ENCODE data around the gene C9orf57.

Gene C9orf57

GRCh38 chr9:72052122-72052521, 8.3 kb downstream of the C9orf57 start:
- no peak for DNase-seq (ENCODE audit: low read depth)
- H3K4me3 ChIP-seq (ENCODE audit: low read length) = no peak overlapping the region
- no peak for TF ChIP-seq CTCF (IDR thresholded peaks at IDR 0.05; ENCODE audit: insufficient read depth, low read depth, low read length, missing control alignments)

GRCh38 chr9:72048850-72049249, 11.6 kb downstream of the C9orf57 start:
- H3K4me3 ChIP-seq (ENCODE audit: low read length) = no peak overlapping the region
- DNase-seq (ENCODE audit: low read depth) = no peak
- TF ChIP-seq CTCF (IDR thresholded peaks at IDR 0.05; ENCODE audit: insufficient read depth, low read depth, low read length, missing control alignments) = no peak

- no peak for DNase-seq (ENCODE audit: low read depth)
- H3K4me3 ChIP-seq (ENCODE audit: low read length) = no peak overlapping the region
Measured at GRCh38 chr9:72046630-72047456, 13.6 kb downstream of the C9orf57 start.

GRCh38 chr9:72044095-72044494, 16.3 kb downstream of the C9orf57 start:
- no peak for TF ChIP-seq CTCF (IDR thresholded peaks at IDR 0.05; ENCODE audit: insufficient read depth, low read depth, low read length, missing control alignments)
- DNase-seq (ENCODE audit: low read depth) = no peak
- no peak overlapping the region for H3K4me3 ChIP-seq (ENCODE audit: low read length)

More at GRCh38 chr9:72046630-72047456, 13.6 kb downstream of the C9orf57 start:
- no peak for TF ChIP-seq CTCF (IDR thresholded peaks at IDR 0.05; ENCODE audit: insufficient read depth, low read depth, low read length, missing control alignments)

GRCh38 chr9:72043576-72043975, 16.8 kb downstream of the C9orf57 start:
- no peak for TF ChIP-seq CTCF (IDR thresholded peaks at IDR 0.05; ENCODE audit: insufficient read depth, low read depth, low read length, missing control alignments)
- H3K4me3 ChIP-seq (ENCODE audit: low read length) = no peak overlapping the region
- DNase-seq (ENCODE audit: low read depth) = no peak

- no peak for TF ChIP-seq CTCF (IDR thresholded peaks at IDR 0.05; ENCODE audit: insufficient read depth, low read depth, low read length, missing control alignments)
- DNase-seq (ENCODE audit: low read depth) = no peak
- no peak overlapping the region for H3K4me3 ChIP-seq (ENCODE audit: low read length)
Measured at GRCh38 chr9:72042928-72043327, 17.5 kb downstream of the C9orf57 start.

- H3K4me3 ChIP-seq (ENCODE audit: low read length) = no peak overlapping the region
- peak; percentile 96 for DNase-seq (ENCODE audit: low read depth)
- TF ChIP-seq CTCF (IDR thresholded peaks at IDR 0.05; ENCODE audit: insufficient read depth, low read depth, low read length, missing control alignments) = no peak
Measured at GRCh38 chr9:72041775-72042194, 18.6 kb downstream of the C9orf57 start.
